HFFc6 (cell line): ENCODE data around the gene LMO1. TPM values are rescaled to one million over a fixed set of nuclear protein-coding genes. Genes with fewer than 3 reads are reported as not detected.

Experiments
- DNase-seq: peaks from one replicate; pipeline ENCODE4 v3.0.0-alpha.2; 2018
- H3K27ac Mint-ChIP-seq: 2 replicates; pipeline ENCODE4 v1.8.0; 2020; ENCODE audit warnings: mild to moderate bottlenecking, mixed read lengths
- H3K27me3 Mint-ChIP-seq: 2 replicates; pipeline ENCODE4 v1.8.0; 2021; ENCODE audit warnings: mild to moderate bottlenecking, moderate library complexity, mixed read lengths; ENCODE audit not compliant: insufficient read depth
- H3K36me3 Mint-ChIP-seq: 2 replicates; pipeline ENCODE4 v1.8.0; 2021; ENCODE audit warnings: low read depth, mixed read lengths
- H3K4me1 Mint-ChIP-seq: 2 replicates; pipeline ENCODE4 v1.8.0; 2020; ENCODE audit warnings: low read depth, mixed read lengths
- H3K4me3 Mint-ChIP-seq: 2 replicates; pipeline ENCODE4 v1.8.0; 2020; ENCODE audit warnings: mild to moderate bottlenecking, moderate library complexity, mixed read lengths
- H3K9me3 Mint-ChIP-seq: 2 replicates; pipeline ENCODE4 v1.8.0; 2020; ENCODE audit warnings: mild to moderate bottlenecking, mixed read lengths
- CTCF ChIP-seq: fragments of 200-600 bp; sonication (generic); IDR thresholded peaks from 2 replicates; pipeline ENCODE4 v1.5.0; 2021; ENCODE audit warnings: antibody characterized with exemption, mild to moderate bottlenecking
- total RNA-seq, 6 experiments: library from RNA; stranded (reverse); fragmentation: NEBNext Ultra II Directional; extraction: Animal tissue kit (Norgen Biotek cat#: 25700); gene quantifications; 2 replicates in 1 of 6; 3 replicates in 5 of 6; pipeline ENCODE4 v1.2.3, GENCODE V29; 2021

The LMO1 gene
- total RNA-seq, 6 experiments from 2014 or later = not detected

- peak; percentile 37 for DNase-seq
- H3K36me3 Mint-ChIP-seq = no peaks in the 10 kb centered on the region
Observed at GRCh38 chr11:8219257-8220021, 44.2 kb downstream of the LMO1 start.

GRCh38 chr11:8218840-8219239 is 44.8 kb downstream of the LMO1 start:
- Mint-ChIP-seq H3K4me1 (no peaks in the 10 kb centered on the region), H3K9me3 (no peaks in the 10 kb centered on the region), H3K27ac (no peak overlapping the region), H3K4me3 (no peak overlapping the region), H3K27me3 (peaks cover 52% of the 10 kb centered on the region), H3K36me3 (no peaks in the 10 kb centered on the region)
- TF ChIP-seq CTCF = no peak
- no peak for DNase-seq

More at GRCh38 chr11:8219257-8220021, 44.2 kb downstream of the LMO1 start:
- Mint-ChIP-seq H3K4me3 (no peak overlapping the region), H3K27me3 (peaks cover 47% of the 10 kb centered on the region), H3K27ac (no peak overlapping the region), H3K4me1 (no peaks in the 10 kb centered on the region), H3K9me3 (no peaks in the 10 kb centered on the region)
- TF ChIP-seq CTCF = peak; percentile 79

GRCh38 chr11:8218409-8218808 is 45.3 kb downstream of the LMO1 start:
- H3K4me3 Mint-ChIP-seq = no peak overlapping the region
- no peaks in the 10 kb centered on the region for H3K36me3 Mint-ChIP-seq
- peaks cover 49% of the 10 kb centered on the region for H3K27me3 Mint-ChIP-seq
- no peaks in the 10 kb centered on the region for H3K4me1 Mint-ChIP-seq
- no peaks in the 10 kb centered on the region for H3K9me3 Mint-ChIP-seq
- no peak for DNase-seq
- no peak overlapping the region for H3K27ac Mint-ChIP-seq
- no peak for TF ChIP-seq CTCF

- no peak for DNase-seq
- Mint-ChIP-seq H3K4me3 (no peak overlapping the region), H3K9me3 (no peaks in the 10 kb centered on the region), H3K36me3 (no peaks in the 10 kb centered on the region), H3K27ac (no peak overlapping the region), H3K4me1 (no peaks in the 10 kb centered on the region), H3K27me3 (peaks cover 48% of the 10 kb centered on the region)
- no peak for TF ChIP-seq CTCF
Observed at GRCh38 chr11:8217926-8218325, 45.8 kb downstream of the LMO1 start.

GRCh38 chr11:8217136-8217535 is 46.5 kb downstream of the LMO1 start:
- peaks cover 48% of the 10 kb centered on the region for H3K27me3 Mint-ChIP-seq
- H3K4me3 Mint-ChIP-seq = no peak overlapping the region
- no peak overlapping the region for H3K27ac Mint-ChIP-seq
- no peaks in the 10 kb centered on the region for H3K9me3 Mint-ChIP-seq
- H3K4me1 Mint-ChIP-seq = no peaks in the 10 kb centered on the region
- no peak for DNase-seq
- no peaks in the 10 kb centered on the region for H3K36me3 Mint-ChIP-seq
- TF ChIP-seq CTCF = no peak
